ENCODE measurements around the gene LOXL3. TPM values are rescaled to one million over a fixed set of nuclear protein-coding genes. Genes with fewer than 3 reads are reported as not detected.
A peak's percentile ranks its signal among the peaks of the same experiment; 100 is the strongest.

Gene LOXL3
- polyA plus RNA-seq, 1 donor from 2014 or later, result 20.1 TPM

GRCh38 chr2:74515981-74516633, 37.6 kb downstream of the LOXL3 start:
- peak overlapping the region; percentile 53 for H3K4me3 ChIP-seq (ENCODE audit: low read length)
- H4K20me1 ChIP-seq (ENCODE audit: insufficient read depth), result no peaks in the 10 kb centered on the region
- H2AFZ ChIP-seq (ENCODE audit: low read depth, low read length), result no peak overlapping the region
- no peak for TF ChIP-seq POLR2AphosphoS5 (IDR thresholded peaks at IDR 0.05)
- TF ChIP-seq EP300 (conservative IDR thresholded peaks at IDR 0.05; ENCODE audit: poor library complexity, severe bottlenecking), result no peak
- TF ChIP-seq RAD21 (conservative IDR thresholded peaks at IDR 0.05), result no peak
- no peak for TF ChIP-seq SMC3 (conservative IDR thresholded peaks at IDR 0.05; ENCODE audit: poor library complexity)
- TF ChIP-seq MXI1 (conservative IDR thresholded peaks at IDR 0.05; ENCODE audit: poor library complexity, severe bottlenecking), result no peak
- TF ChIP-seq CTCF (IDR thresholded peaks at IDR 0.05; ENCODE audit: poor library complexity, severe bottlenecking), result no peak
- no peak for TF ChIP-seq EZH2 (IDR thresholded peaks at IDR 0.05; ENCODE audit: borderline replicate concordance, insufficient read depth, low read length, poor library complexity, severe bottlenecking)
- TF ChIP-seq TAF1 (IDR thresholded peaks at IDR 0.05; ENCODE audit: low read depth), result no peak
- TF ChIP-seq REST (IDR thresholded peaks at IDR 0.05; ENCODE audit: borderline replicate concordance), result no peak
- no peak overlapping the region for H3K9ac ChIP-seq (ENCODE audit: low read length)
- no peaks in the 10 kb centered on the region for H3K36me3 ChIP-seq (ENCODE audit: insufficient read depth, low read length)
- H3K79me2 ChIP-seq (replicated peaks; ENCODE audit: insufficient read depth, low read length), result no peaks in the 10 kb centered on the region
- no peak overlapping the region for H3K27ac ChIP-seq (ENCODE audit: low read length)
- H3F3A ChIP-seq (ENCODE audit: insufficient read depth, low read length, poor library complexity, severe bottlenecking), result no peaks in the 10 kb centered on the region
- H3K27me3 ChIP-seq (ENCODE audit: insufficient read depth, low read depth, low read length), result peaks cover 99% of the 10 kb centered on the region
- H3K9me2 ChIP-seq (ENCODE audit: insufficient read depth, low read length), result no peaks in the 10 kb centered on the region
- no peaks in the 10 kb centered on the region for H3K9me3 ChIP-seq (ENCODE audit: low read length)
- H3K4me2 ChIP-seq (ENCODE audit: low read length), result no peak overlapping the region

GRCh38 chr2:74515271-74515980, 38.3 kb downstream of the LOXL3 start:
- H2AFZ ChIP-seq (ENCODE audit: low read depth, low read length), result no peak overlapping the region
- TF ChIP-seq TAF1 (IDR thresholded peaks at IDR 0.05; ENCODE audit: low read depth) (no peak), EZH2 (IDR thresholded peaks at IDR 0.05; ENCODE audit: borderline replicate concordance, insufficient read depth, low read length, poor library complexity, severe bottlenecking) (peak; percentile 96)

More at GRCh38 chr2:74515271-74515980, 38.3 kb downstream of the LOXL3 start:
- Histone ChIP-seq H3K79me2 (replicated peaks; ENCODE audit: insufficient read depth, low read length) (no peaks in the 10 kb centered on the region), H3K9ac (ENCODE audit: low read length) (no peak overlapping the region), H3K4me2 (ENCODE audit: low read length) (no peak overlapping the region), H3K27ac (ENCODE audit: low read length) (no peak overlapping the region), H3K36me3 (ENCODE audit: insufficient read depth, low read length) (no peaks in the 10 kb centered on the region), H4K20me1 (ENCODE audit: insufficient read depth) (no peaks in the 10 kb centered on the region), H3K4me3 (ENCODE audit: low read length) (no peak overlapping the region), H3K9me3 (ENCODE audit: low read length) (no peaks in the 10 kb centered on the region), H3K27me3 (ENCODE audit: insufficient read depth, low read depth, low read length) (peaks cover 99% of the 10 kb centered on the region), H3F3A (ENCODE audit: insufficient read depth, low read length, poor library complexity, severe bottlenecking) (no peaks in the 10 kb centered on the region), H3K9me2 (ENCODE audit: insufficient read depth, low read length) (no peaks in the 10 kb centered on the region)
